K562 (cell line): ENCODE measurements around the gene KIF17. TPM values are rescaled to one million over a fixed set of nuclear protein-coding genes. Genes with fewer than 3 reads are reported as not detected.

Source experiments
- ATAC-seq: fragments of 200-7000 bp; cut with Tn5 transposase; 3 replicates; pipeline ENCODE4 v1.9.1; 2020; ENCODE audit warnings: moderate library complexity
- BruUV-seq: library from RNA; stranded (reverse); fragments of 400-500 nt; replicated peaks from 2 replicates; lab custom pipeline; 2021; lab: Mats Ljungman, UMichigan
- CTCF ChIA-PET: fragments of 300-600 bp; formaldehyde crosslinking; extraction: SDS; loops from one replicate; lab custom pipeline; 2021; ENCODE audit warnings: low intra/inter-chr PET ratio; lab: Yijun Ruan, JAX
- POLR2A ChIA-PET: fragments of 300-600, 350-650 bp; sonication (Branson Sonifier 250); formaldehyde crosslinking; extraction: SDS; loops from one replicate; lab custom pipeline; 2021; ENCODE audit warnings: antibody characterized with exemption, inconsistent platforms; lab: Yijun Ruan, JAX
- DNase-seq, 4 experiments: peaks; one replicate each; pipeline versions ENCODE4 v3.0.0 to v3.0.0-alpha.2; 2011 to 2018; ENCODE audit warnings: low spot score in 3 of 4, mixed read lengths in 3 of 4; ENCODE audit errors: extremely low read depth in 1 of 4
- FAIRE-seq: peaks from 2 replicates; lab custom pipeline; 2011; peaks lifted over from hg19 to GRCh38; lab: Jason Lieb, UNC
- H2AFZ ChIP-seq: 2 replicates; pipeline ENCODE4 v1.6.0; 2011; ENCODE audit warnings: low read depth, low read length, control low read depth, inconsistent platforms
- H3K27ac ChIP-seq: fragments of 200-600 bp; 3 replicates; pipeline ENCODE4 v1.8.0; 2011; ENCODE audit warnings: low read depth, mild to moderate bottlenecking, control low read depth, inconsistent platforms, low read length, moderate library complexity, mixed read lengths; ENCODE audit errors: extremely low read depth
- H3K27me3 ChIP-seq, 2 experiments: fragments of 300-600 bp in 1 of 2; 2 replicates in 1 of 2; 3 replicates in 1 of 2; pipeline versions ENCODE4 v1.6.0 to v1.8.0; 2011; ENCODE audit warnings: inconsistent platforms in 2 of 2, low read length in 2 of 2, mild to moderate bottlenecking in 1 of 2, mixed read lengths in 1 of 2, moderate library complexity in 1 of 2; ENCODE audit not compliant: control insufficient read depth in 2 of 2, insufficient read depth in 2 of 2
- H3K36me3 ChIP-seq: fragments of 300-600 bp; 3 replicates; pipeline ENCODE4 v1.8.0; 2011; ENCODE audit warnings: mild to moderate bottlenecking, low read length, inconsistent platforms; ENCODE audit not compliant: control insufficient read depth, insufficient read depth
- H3K4me1 ChIP-seq, 2 experiments: fragments of 200-600 bp in 1 of 2; replicated peaks in 1 of 2; 2 replicates in 1 of 2; 3 replicates in 1 of 2; pipeline versions ENCODE4 v1.5.1 to v1.8.0; 2011; ENCODE audit warnings: inconsistent platforms in 2 of 2, low read length in 2 of 2, mild to moderate bottlenecking in 1 of 2, mixed read lengths in 1 of 2, moderate library complexity in 1 of 2; ENCODE audit not compliant: control insufficient read depth in 2 of 2, insufficient read depth in 2 of 2
- H3K4me2 ChIP-seq: 2 replicates; pipeline ENCODE4 v1.6.1; 2011; ENCODE audit warnings: low read length, control low read depth, inconsistent platforms, mixed read lengths; ENCODE audit not compliant: insufficient read depth
- H3K4me3 ChIP-seq: fragments of 200-600 bp; sonication (generic), shearing (Covaris generic); 2 replicates; pipeline ENCODE4 v1.5.1; 2016; ENCODE audit warnings: control low read depth, inconsistent platforms
- H3K79me2 ChIP-seq: fragments of 200-600 bp; 3 replicates; pipeline ENCODE4 v1.8.0; 2011; ENCODE audit warnings: low read length, inconsistent platforms; ENCODE audit not compliant: control insufficient read depth, insufficient read depth
- H3K9ac ChIP-seq, 2 experiments: 2 replicates each; pipeline versions ENCODE4 v1.6.0 to v1.6.1; 2011; ENCODE audit warnings: low read depth in 2 of 2, low read length in 2 of 2, control low read depth in 1 of 2, inconsistent platforms in 1 of 2, mild to moderate bottlenecking in 1 of 2, mixed read lengths in 1 of 2; ENCODE audit not compliant: insufficient read depth in 1 of 2
- H3K9me1 ChIP-seq: one replicate; pipeline ENCODE4 v1.6.0; 2011; ENCODE audit warnings: inconsistent platforms, mild to moderate bottlenecking, low read length, moderate library complexity; ENCODE audit not compliant: control insufficient read depth, insufficient read depth
- H3K9me3 ChIP-seq: replicated peaks from 2 replicates; pipeline ENCODE4 v1.5.1; 2011; ENCODE audit warnings: low read depth, low read length, inconsistent platforms; ENCODE audit not compliant: control insufficient read depth, insufficient read depth
- H4K20me1 ChIP-seq: replicated peaks from 2 replicates; pipeline ENCODE4 v1.6.1; 2011; ENCODE audit warnings: low read length, inconsistent platforms, mixed read lengths; ENCODE audit not compliant: control insufficient read depth, insufficient read depth
- HNRNPL ChIP-seq: fragments of 200-400 bp; formaldehyde crosslinking; IDR thresholded peaks from 2 replicates; pipeline ENCODE4 v1.6.1; 2017; ENCODE audit warnings: low read depth, mild to moderate bottlenecking, low read length
- IRF9 ChIP-seq: fragments of 450-650 bp; IDR thresholded peaks from 2 replicates; pipeline ENCODE4 v1.6.1; 2016; ENCODE audit warnings: missing biosample characterization, missing genetic modification characterization
- WGBS: fragments of 100-300 bp; shearing (Covaris generic); methylation state at CpG from one replicate; pipeline ENCODE4 v1.1.6; 2016; ENCODE audit warnings: low coverage, mixed read lengths; ENCODE audit not compliant: insufficient coverage; ENCODE audit errors: missing lambda C conversion rate; 5-methylcytosine and 5-hydroxymethylcytosine counted together
- in situ Hi-C: fragments of 300-500 bp; cut with MboI; formaldehyde crosslinking; loops from 4 replicates; pipeline ENCODE4 v1.15.0; 2018; ENCODE audit warnings: inconsistent platforms, mixed read lengths
- intact Hi-C: fragments of 100-400 bp; cut with micrococcal nuclease; formaldehyde crosslinking; loops from 2 replicates; pipeline ENCODE4 v1.14.2; 2022
- polyA plus RNA-seq, 8 experiments: library from polyadenylated mRNA; depleted of rRNA in 4 of 8; stranded (reverse) in 5 of 8; unstranded in 3 of 8; fragments of >200 nt; fragmentation: Nextera tagmentation in 2 of 8; fragmentation: Illumina TruSeq in 1 of 8; extraction: Ambion mirVana in 2 of 8; extraction: Trizol in 1 of 8; gene quantifications; 2 replicates each; pipeline versions ENCODE4 v1.2.1 to v1.2.3, GENCODE V29; 2011 to 2014; ENCODE audit warnings: inconsistent platforms in 1 of 8, missing spikeins in 1 of 8
- total RNA-seq, 7 experiments: library from RNA; depleted of rRNA in 6 of 7; stranded (reverse); fragments of >200 nt in 6 of 7; fragmentation: Illumina TruSeq in 2 of 7; extraction: Trizol in 2 of 7; gene quantifications; 2 replicates each; pipeline versions ENCODE4 v1.2.1 to v1.2.3, GENCODE V29; 2011 to 2021; ENCODE audit warnings: low replicate concordance in 1 of 7

KIF17 gene
- total and polyA plus RNA-seq, 9 of the 15 experiments (the other 6 are each of a cell fraction or from before 2014, with no cell fraction given): 0.04 to 0.47 (median 0.18) TPM; not detected in 5

- in situ Hi-C loops: no loop called here
- Histone ChIP-seq H3K4me2 (no peak overlapping the region), H3K27me3 (peaks cover 18 to 77% of the 10 kb centered on the region in 2 experiments; a peak in 4 of 5 replicates), H3K9me3 (no peaks in the 10 kb centered on the region; the same call in 1 of the 2 replicates), H3K4me1 (peaks cover 0 to 58% of the 10 kb centered on the region in 2 experiments; a peak in 2 of 5 replicates), H2AFZ (no peak overlapping the region), H3K9me1 (no peaks in the 10 kb centered on the region), H3K9ac (no peak overlapping the region; a peak in 1 of 4 replicates), H3K4me3 (no peak overlapping the region), H3K79me2 (no peaks in the 10 kb centered on the region), H3K36me3 (no peaks in the 10 kb centered on the region), H3K27ac (no peak overlapping the region), H4K20me1 (peaks cover 13% of the 10 kb centered on the region)
- ATAC-seq (no peak), DNase-seq (no peak), FAIRE-seq (no peak)
- CTCF ChIA-PET: no interaction called here
- POLR2A ChIA-PET: interaction anchor here (0.8 to 1.5 kb wide), 3 partner anchors 10 to 55 kb away, joined by 3 to 5 read pairs (median 3); no protein-coding TSS in a partner anchor
- no TSS peak for BruUV-seq
- TF ChIP-seq HNRNPL: 0 out of 2 replicates have a peak, but pooled peaks have one; percentile 51
- no peak for TF ChIP-seq IRF9 (tag)
- WGBS: 37% methylated on average over 32 of the region's 35 CpGs
- intact Hi-C loops: no loop called here
Measured at GRCh38 chr1:20723537-20724363, 5.9 kb upstream of the KIF17 start.
